GM13976 (cell line): ENCODE measurements around the gene HPD.
"Not testable (repeated sequence)": the region's sequence is repeated elsewhere in the genome, so short reads cannot be mapped to it uniquely, and the experiment has no call there.

ENCODE experiments used
- DNase-seq: peaks from one replicate; pipeline ENCODE4 v3.0.0; 2012; ENCODE audit warnings: low spot score
- CTCF ChIP-seq: IDR thresholded peaks from 2 replicates; pipeline ENCODE4 v1.5.1; 2012; ENCODE audit warnings: borderline replicate concordance, mild to moderate bottlenecking; ENCODE audit not compliant: insufficient read depth; ENCODE audit errors: extremely low read depth, missing control alignments, control extremely low read depth
- in situ Hi-C: fragments of 300-500 bp; cut with MboI; formaldehyde crosslinking; loops from one replicate; pipeline ENCODE4 v1.12.0; 2022; ENCODE audit warnings: low sequenced_read_pairs, mixed read lengths, inconsistent platforms; ENCODE audit not compliant: unreplicated experiment

HPD gene

GRCh38 chr12:121893961-121894460 is 35.4 kb upstream of the HPD start:
- no peak for TF ChIP-seq CTCF
- DNase-seq: no peak
- in situ Hi-C loops: no loop called here

- DNase-seq: no peak
- in situ Hi-C loops: no loop called here
- no peak for TF ChIP-seq CTCF
Observed at GRCh38 chr12:121892673-121893561, 34.3 kb upstream of the HPD start.

GRCh38 chr12:121889661-121890060 is 31.0 kb upstream of the HPD start:
- DNase-seq, in situ Hi-C loops: not testable (repeated sequence)

GRCh38 chr12:121889274-121889624 is 30.6 kb upstream of the HPD start:
- no peak for DNase-seq
- in situ Hi-C loops: no loop called here
- no peak for TF ChIP-seq CTCF

- peak; percentile 99 for DNase-seq
- TF ChIP-seq CTCF: peak; percentile 59
- in situ Hi-C loops: no loop called here
Observed at GRCh38 chr12:121888478-121889273, 30.0 kb upstream of the HPD start, which contains the start of gene PSMD9. Gene PSMD9 (plus strand): TSS chr12:121888790. CDS start chr12:121888857, 67 bp downstream.

GRCh38 chr12:121888083-121888477 is 29.4 kb upstream of the HPD start:
- TF ChIP-seq CTCF: no peak
- no peak for DNase-seq
- in situ Hi-C loops: no loop called here

GRCh38 chr12:121885129-121885528 is 26.5 kb upstream of the HPD start:
- in situ Hi-C loops: not testable (repeated sequence)

More at GRCh38 chr12:121885129-121885528, 26.5 kb upstream of the HPD start:
- not testable (repeated sequence) for DNase-seq
